AG09319 (cell line): ENCODE data around the gene ZIC5.

ENCODE experiments used
- DNase-seq: peaks from one replicate; pipeline ENCODE4 v3.0.0-alpha.2; 2010; ENCODE audit warnings: low read depth; ENCODE audit errors: extremely low read depth
- TF ChIP-seq, protein P1 (sequence below): IDR thresholded peaks from 2 replicates; pipeline ENCODE4 v1.5.1; 2011; ENCODE audit warnings: low read depth, mild to moderate bottlenecking, inconsistent platforms, low read length, moderate library complexity

The ZIC5 gene

GRCh38 chr13:99972190-99972731, 694 bp upstream of the ZIC5 start:
- DNase-seq, result no peak
- TF ChIP-seq, protein P1, sequence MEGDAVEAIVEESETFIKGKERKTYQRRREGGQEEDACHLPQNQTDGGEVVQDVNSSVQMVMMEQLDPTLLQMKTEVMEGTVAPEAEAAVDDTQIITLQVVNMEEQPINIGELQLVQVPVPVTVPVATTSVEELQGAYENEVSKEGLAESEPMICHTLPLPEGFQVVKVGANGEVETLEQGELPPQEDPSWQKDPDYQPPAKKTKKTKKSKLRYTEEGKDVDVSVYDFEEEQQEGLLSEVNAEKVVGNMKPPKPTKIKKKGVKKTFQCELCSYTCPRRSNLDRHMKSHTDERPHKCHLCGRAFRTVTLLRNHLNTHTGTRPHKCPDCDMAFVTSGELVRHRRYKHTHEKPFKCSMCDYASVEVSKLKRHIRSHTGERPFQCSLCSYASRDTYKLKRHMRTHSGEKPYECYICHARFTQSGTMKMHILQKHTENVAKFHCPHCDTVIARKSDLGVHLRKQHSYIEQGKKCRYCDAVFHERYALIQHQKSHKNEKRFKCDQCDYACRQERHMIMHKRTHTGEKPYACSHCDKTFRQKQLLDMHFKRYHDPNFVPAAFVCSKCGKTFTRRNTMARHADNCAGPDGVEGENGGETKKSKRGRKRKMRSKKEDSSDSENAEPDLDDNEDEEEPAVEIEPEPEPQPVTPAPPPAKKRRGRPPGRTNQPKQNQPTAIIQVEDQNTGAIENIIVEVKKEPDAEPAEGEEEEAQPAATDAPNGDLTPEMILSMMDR, result no peak

DNA sequence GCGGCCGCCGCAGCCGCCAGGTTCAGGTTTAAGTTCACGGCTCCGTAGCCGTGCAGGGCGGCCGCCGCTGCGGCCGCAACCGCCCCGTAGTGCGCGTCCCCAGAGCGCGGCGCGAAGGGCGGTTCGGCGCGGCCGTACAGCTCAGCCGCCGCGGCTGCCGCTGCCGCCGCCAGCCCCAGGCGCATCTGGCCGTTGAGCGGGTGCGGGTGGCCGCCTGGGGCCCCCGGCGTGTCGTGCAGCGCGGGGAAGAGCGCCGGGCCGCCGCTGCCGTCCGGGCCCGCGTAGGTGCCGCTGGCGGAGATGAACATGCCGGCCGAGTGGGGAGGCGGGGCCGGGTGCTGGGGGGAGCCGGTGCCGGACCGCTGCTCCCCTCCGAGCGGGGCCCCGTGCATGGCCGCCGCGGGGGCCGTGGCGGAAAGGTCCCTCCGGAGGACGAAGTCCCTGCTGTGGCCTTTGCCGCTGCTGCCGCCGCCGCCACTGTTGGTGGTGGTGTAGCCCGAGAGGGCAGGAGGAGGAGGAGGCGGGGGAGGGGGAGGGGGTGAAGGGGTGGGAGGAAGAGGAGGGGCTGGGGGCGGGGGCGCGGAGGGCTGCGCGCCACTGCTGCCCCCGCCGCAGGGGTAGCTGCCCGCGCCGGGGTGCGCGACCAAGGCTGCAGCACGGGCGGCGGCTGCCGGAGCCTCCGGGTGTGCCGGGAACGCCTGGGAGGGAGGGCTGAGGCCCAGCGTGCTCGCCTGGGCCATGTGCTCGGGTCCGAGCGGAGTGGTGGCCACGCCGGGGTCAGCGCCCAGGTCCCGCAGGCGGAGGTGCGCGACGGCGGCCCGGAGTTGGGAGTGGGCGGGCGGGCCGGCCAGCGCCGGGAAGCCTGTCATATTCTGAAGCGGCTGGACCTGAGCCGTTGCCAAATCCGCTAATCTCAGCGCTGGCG, 654 bp downstream of the ZIC5 start:
- no peak for DNase-seq
- TF ChIP-seq, protein P1, result no peak

DNA sequence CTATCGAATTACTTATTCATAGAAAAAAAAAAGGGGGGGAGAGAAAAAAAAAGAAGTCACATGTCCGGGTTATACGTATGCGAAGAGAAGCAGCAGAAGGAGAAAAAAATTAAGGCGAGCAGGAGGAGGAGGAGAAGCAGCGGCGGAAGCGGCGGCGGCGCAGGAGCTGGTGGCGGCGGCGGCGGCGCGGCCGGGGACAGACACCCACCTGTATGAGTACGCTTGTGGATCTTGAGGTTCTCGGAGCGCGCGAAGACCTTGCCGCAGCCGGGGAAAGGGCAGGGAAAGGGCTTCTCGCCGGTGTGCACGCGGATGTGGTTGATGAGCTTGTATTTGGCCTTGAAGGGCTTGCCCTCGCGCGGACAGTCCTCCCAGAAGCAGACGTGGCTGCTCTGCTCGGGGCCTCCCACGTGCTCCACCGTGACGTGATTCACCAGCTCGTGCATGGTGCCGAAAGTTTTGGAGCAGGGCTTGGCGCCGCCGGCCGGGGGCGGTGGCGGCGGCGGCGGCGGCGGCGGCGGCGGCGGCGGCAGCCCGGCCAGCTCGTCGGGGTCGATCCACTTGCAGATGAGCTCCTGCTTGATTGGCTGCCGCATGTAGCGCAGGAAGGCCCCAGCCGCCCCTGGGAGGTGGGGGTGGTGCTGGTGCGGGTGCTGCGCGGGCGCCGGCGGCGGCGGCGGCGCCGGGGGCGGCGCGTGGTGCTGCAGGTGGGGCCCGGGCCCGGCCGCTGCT, 1.5 kb downstream of the ZIC5 start:
- DNase-seq, result no peak

GRCh38 chr13:99969453-99969918, 2.1 kb downstream of the ZIC5 start:
- TF ChIP-seq, protein P1, result no peak
- DNase-seq, result no peak

More for the DNA sequence above, 1.5 kb downstream of the ZIC5 start:
- TF ChIP-seq, protein P1, result no peak

GRCh38 chr13:99968521-99969452, 2.8 kb downstream of the ZIC5 start:
- DNase-seq, result no peak
- TF ChIP-seq, protein P1, result no peak

- TF ChIP-seq, protein P1, result no peak
- DNase-seq, result no peak
Measured at GRCh38 chr13:99967869-99968520, 3.6 kb downstream of the ZIC5 start.
